Peyer's patch (tissue), 4 donors: ENCODE measurements around the gene ZSWIM5. TPM values are rescaled to one million over a fixed set of nuclear protein-coding genes. Genes with fewer than 3 reads are reported as not detected.
"Not testable (repeated sequence)": the region's sequence is repeated elsewhere in the genome, so short reads cannot be mapped to it uniquely, and the experiment has no call there.

Source experiments
- DNase-seq, 3 donors: peaks; one replicate each; pipeline ENCODE4 v3.0.0-alpha.2; 2017 to 2019
- H3K27ac ChIP-seq, 4 donors: fragments of 200-600 bp; sonication (generic); one replicate each; pipeline ENCODE4 v1.5.1; 2016 to 2019
- H3K27me3 ChIP-seq, 2 donors: fragments of 200-600 bp; sonication (generic); one replicate each; pipeline ENCODE4 v1.5.1; 2019
- H3K36me3 ChIP-seq, 3 donors: fragments of 200-600 bp; sonication (generic); one replicate each; pipeline ENCODE4 v1.5.1; 2016 to 2019
- H3K4me1 ChIP-seq, 4 donors: fragments of 200-600 bp; sonication (generic); one replicate each; pipeline ENCODE4 v1.5.1; 2016 to 2019
- H3K4me3 ChIP-seq, 4 donors: fragments of 200-600 bp; sonication (generic); 1 replicate in 3 of 4; 2 replicates in 1 of 4; pipeline ENCODE4 v1.5.1; 2016 to 2019; ENCODE audit warnings: mild to moderate bottlenecking in 1 of 4
- H3K9me3 ChIP-seq, 4 donors: fragments of 200-600 bp; sonication (generic); one replicate each; pipeline ENCODE4 v1.5.1; 2016 to 2019; ENCODE audit warnings: mild to moderate bottlenecking in 1 of 4
- CTCF ChIP-seq, 6 experiments: fragments of 450-650 bp in 4 of 6; fragments of 200-600 bp in 2 of 6; sonication (generic) in 1 of 6; IDR thresholded peaks; one replicate each; pipeline ENCODE4 v1.5.1; 2017 to 2019; ENCODE audit warnings: antibody characterized with exemption in 6 of 6, mild to moderate bottlenecking in 3 of 6, moderate library complexity in 1 of 6
- POLR2A ChIP-seq, 2 donors: fragments of 450-650 bp; IDR thresholded peaks; one replicate each; pipeline ENCODE4 v1.5.1; 2017; ENCODE audit warnings: antibody characterized with exemption in 2 of 2, mild to moderate bottlenecking in 2 of 2, moderate library complexity in 2 of 2
- total RNA-seq, 4 donors: library from RNA; depleted of rRNA; stranded (reverse); fragments of >200 nt; gene quantifications; one replicate each; pipeline ENCODE4 v1.1.0, GENCODE V29; 2016

The ZSWIM5 gene
- total RNA-seq, 4 donors from 2014 or later = 8.3 to 16.5 (median 13.4) TPM

GRCh38 chr1:45097944-45098343 lies 108.5 kb downstream of the ZSWIM5 start:
- no peak overlapping the region for H3K4me3 ChIP-seq
- H3K27me3 ChIP-seq = no peaks in the 10 kb centered on the region
- no peak overlapping the region for H3K27ac ChIP-seq
- DNase-seq = no peak
- H3K9me3 ChIP-seq = no peaks in the 10 kb centered on the region
- H3K36me3 ChIP-seq = no peaks in the 10 kb centered on the region
- H3K4me1 ChIP-seq = no peaks in the 10 kb centered on the region
- TF ChIP-seq CTCF (IDR thresholded peaks at IDR 0.05) (no peak), POLR2A (IDR thresholded peaks at IDR 0.05) (no peak)

- H3K4me3 ChIP-seq = no peak overlapping the region
- no peaks in the 10 kb centered on the region for H3K4me1 ChIP-seq
- no peak overlapping the region for H3K27ac ChIP-seq
- no peaks in the 10 kb centered on the region for H3K36me3 ChIP-seq
- H3K9me3 ChIP-seq = no peaks in the 10 kb centered on the region
- no peak for TF ChIP-seq POLR2A (IDR thresholded peaks at IDR 0.05)
- no peak for TF ChIP-seq CTCF (IDR thresholded peaks at IDR 0.05)
- no peak for DNase-seq
- no peaks in the 10 kb centered on the region for H3K27me3 ChIP-seq
Observed at GRCh38 chr1:45097079-45097478, 109.3 kb downstream of the ZSWIM5 start.

DNA sequence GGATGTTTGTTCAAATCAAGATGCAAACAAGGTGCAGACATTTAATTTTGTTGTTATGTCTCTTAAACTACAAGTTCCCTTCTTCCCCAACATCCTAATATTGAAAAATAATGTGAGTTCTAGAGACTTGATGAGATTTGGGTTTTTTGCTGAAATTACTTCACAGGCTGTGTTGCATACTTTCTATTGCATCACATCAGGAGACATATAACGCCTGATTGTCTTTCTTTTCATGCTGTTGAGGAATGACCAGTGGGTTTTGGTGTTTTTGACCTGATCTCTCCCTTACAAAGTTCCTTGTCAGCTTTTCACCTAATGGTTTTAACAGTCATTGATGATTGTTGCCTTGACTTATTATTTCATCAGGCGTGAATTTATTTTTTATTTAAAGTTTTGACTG lies 111.0 kb downstream of the ZSWIM5 start:
- H3K27me3 ChIP-seq = no peaks in the 10 kb centered on the region
- DNase-seq = no peak
- no peak for TF ChIP-seq POLR2A (IDR thresholded peaks at IDR 0.05)
- no peak for TF ChIP-seq CTCF (IDR thresholded peaks at IDR 0.05)
- H3K4me3 ChIP-seq = no peak overlapping the region
- H3K4me1 ChIP-seq = no peaks in the 10 kb centered on the region
- no peak overlapping the region for H3K27ac ChIP-seq
- no peaks in the 10 kb centered on the region for H3K9me3 ChIP-seq
- no peaks in the 10 kb centered on the region for H3K36me3 ChIP-seq

DNA sequence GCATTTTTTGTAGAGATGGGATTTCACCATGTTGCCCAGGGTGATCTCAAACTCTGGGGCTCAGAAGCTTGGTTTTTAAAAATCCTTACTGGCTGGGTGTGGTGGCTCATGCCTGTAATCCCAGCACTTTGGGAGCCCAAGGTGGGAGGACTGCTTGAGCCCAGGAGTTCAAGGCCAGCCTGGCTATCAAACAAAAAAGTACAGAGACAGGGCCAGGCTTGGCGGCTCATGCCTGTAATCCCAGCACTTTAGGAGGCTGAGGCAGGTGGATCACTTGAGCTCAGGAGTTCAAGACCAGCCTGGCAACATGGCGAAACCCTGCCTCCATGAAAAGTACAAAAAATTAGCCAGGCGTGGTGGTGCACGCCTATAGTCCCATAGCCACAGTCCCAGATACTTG lies 112.0 kb downstream of the ZSWIM5 start:
- H3K27ac ChIP-seq, H3K27me3 ChIP-seq, H3K36me3 ChIP-seq, DNase-seq, H3K9me3 ChIP-seq, H3K4me3 ChIP-seq, H3K4me1 ChIP-seq: not testable (repeated sequence)

DNA sequence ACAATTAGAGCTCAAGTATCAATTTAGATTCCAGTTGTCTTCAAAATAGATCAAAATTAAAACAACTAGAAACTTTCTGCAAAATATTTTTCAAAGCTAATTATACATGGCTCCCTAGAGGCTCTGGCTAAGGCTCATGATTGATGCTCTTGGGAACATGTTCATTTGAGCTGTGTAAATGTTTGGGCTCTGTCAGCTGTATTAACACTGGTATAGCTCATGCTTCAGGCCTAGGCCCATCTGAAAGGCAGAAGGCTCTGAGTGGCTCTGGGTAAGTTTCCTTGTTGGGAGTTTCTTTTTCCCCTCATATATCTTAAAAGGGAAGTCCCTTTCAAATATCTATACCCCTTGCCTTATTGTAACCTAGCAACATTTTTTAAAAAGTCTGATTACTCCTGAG lies 113.1 kb downstream of the ZSWIM5 start:
- TF ChIP-seq CTCF (IDR thresholded peaks at IDR 0.05) (no peak), POLR2A (IDR thresholded peaks at IDR 0.05) (no peak)
- Histone ChIP-seq H3K27me3 (no peaks in the 10 kb centered on the region), H3K4me1 (no peaks in the 10 kb centered on the region), H3K9me3 (no peaks in the 10 kb centered on the region), H3K4me3 (no peak overlapping the region), H3K36me3 (no peaks in the 10 kb centered on the region), H3K27ac (no peak overlapping the region)
- DNase-seq = no peak

DNA sequence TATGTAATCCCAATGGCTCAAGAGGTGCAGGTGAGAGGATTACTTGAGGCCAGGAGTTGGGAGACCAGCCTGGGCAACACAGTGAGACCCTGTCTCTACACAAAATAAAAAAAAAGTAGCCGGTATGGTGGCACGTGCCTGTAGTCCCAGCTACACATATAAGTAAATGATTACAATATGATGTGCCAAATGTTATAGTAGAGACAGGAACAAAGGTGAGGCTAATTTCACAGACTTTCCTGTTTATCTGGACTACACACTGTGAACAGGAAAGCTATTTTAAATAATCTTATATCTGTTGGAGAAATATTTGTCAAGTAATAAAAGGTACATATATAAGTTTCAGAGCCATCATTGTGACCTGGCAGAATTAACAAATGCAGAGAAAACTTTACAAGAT lies 116.7 kb downstream of the ZSWIM5 start:
- Histone ChIP-seq H3K36me3 (no peaks in the 10 kb centered on the region), H3K27ac (no peak overlapping the region), H3K4me3 (no peak overlapping the region), H3K4me1 (no peaks in the 10 kb centered on the region), H3K9me3 (no peaks in the 10 kb centered on the region), H3K27me3 (no peaks in the 10 kb centered on the region)
- TF ChIP-seq CTCF (IDR thresholded peaks at IDR 0.05) (no peak), POLR2A (IDR thresholded peaks at IDR 0.05) (no peak)
- DNase-seq = no peak
